HL-60/S4 treated with retinoic acid at 250 ng/mL for 4 days and 3 days (cell line): ENCODE results near the gene OST4.

Experiments used
- in situ Hi-C: fragments of 300-500 bp; cut with MboI; formaldehyde crosslinking; loops from 2 replicates; pipeline ENCODE4 v1.7.0; 2022; ENCODE audit warnings: low sequenced_read_pairs

The OST4 gene

GRCh38 chr2:27094353-27094984 lies 23.0 kb upstream of the OST4 start:
- in situ Hi-C loops = no loop called here

- in situ Hi-C loops = no loop called here
Observed at GRCh38 chr2:27093430-27094352, 22.2 kb upstream of the OST4 start.

DNA sequence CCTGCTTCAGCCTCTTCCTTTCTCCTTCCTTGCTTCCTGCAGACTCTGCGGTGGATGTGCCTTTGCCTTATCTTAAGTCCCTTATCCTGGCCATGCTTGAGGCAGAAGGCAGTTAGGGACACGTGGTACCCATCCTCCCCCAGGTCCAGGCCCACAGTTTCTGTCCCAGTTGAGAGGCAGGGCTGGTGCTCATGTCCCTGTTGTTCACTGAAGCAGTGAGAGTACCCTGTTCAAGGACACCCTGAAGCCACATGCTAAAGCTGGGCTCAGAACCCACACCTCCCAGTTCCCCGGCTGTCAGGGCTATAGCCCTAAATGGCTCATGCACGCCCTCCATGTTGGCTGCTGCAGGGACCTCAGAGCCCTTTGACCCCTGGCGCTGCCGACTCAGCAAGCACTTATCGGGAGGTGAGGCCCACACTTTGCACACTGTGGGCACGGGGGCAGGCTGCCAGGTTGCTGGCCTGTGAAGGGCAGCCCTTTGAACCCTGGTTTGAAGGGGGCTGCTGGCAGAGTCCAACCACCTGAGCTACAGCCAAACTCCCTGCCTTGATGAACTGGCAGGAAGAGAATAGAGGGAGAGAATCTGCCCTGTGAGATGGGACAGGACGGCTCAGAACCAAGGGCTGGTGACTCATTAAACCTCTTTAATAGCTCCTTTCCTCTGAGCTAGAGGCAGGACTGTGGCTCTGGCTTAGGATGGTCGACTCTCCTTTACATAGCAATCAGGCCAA lies 21.4 kb upstream of the OST4 start:
- in situ Hi-C loops = no loop called here

- in situ Hi-C loops = no loop called here
Observed at GRCh38 chr2:27091746-27092695, 20.6 kb upstream of the OST4 start.

DNA sequence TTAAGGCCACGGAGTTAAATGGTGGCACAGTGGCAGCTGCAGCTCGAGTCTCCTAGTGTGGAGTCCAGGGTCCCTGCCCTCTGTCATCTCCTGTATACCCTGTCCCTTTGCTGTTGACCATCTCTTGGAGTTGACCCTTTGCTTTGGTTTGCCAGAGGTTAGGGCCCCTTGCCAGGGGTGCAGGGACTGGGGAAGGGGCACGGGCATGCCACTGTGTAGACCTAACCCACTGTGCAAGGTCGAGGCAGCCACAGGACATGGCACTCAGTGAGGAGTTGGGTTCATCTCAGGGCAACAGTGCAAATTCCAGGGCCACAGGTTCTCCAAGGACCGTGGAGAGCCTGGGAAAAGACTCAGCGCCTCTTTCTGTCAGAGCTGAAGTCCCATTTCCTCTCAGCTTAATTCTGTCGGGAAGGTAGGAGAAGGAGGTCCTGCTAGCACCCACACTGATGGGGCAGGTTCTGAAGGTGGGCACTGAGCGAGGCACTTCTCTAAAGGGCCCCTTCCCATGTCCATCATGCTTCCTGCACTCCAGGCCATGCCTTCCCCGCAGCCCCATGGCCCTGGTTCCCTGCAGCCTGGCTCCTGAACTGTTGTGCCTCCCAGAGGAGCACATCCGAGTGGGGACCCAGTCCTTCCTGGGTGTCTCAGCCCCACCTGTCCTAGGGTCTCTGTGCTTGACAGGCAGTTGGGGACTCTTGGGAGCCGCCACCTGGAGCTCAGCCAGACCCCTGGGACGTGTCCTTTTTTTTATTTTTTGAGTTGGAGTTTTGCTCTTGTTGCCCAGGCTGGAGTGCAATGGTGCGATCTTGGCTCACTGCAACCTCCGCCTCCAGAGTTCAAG lies 17.9 kb upstream of the OST4 start:
- in situ Hi-C loops = no loop called here

GRCh38 chr2:27088634-27089033 lies 17.2 kb upstream of the OST4 start:
- in situ Hi-C loops = no loop called here

GRCh38 chr2:27087823-27088410 lies 16.5 kb upstream of the OST4 start:
- in situ Hi-C loops = no loop called here

DNA sequence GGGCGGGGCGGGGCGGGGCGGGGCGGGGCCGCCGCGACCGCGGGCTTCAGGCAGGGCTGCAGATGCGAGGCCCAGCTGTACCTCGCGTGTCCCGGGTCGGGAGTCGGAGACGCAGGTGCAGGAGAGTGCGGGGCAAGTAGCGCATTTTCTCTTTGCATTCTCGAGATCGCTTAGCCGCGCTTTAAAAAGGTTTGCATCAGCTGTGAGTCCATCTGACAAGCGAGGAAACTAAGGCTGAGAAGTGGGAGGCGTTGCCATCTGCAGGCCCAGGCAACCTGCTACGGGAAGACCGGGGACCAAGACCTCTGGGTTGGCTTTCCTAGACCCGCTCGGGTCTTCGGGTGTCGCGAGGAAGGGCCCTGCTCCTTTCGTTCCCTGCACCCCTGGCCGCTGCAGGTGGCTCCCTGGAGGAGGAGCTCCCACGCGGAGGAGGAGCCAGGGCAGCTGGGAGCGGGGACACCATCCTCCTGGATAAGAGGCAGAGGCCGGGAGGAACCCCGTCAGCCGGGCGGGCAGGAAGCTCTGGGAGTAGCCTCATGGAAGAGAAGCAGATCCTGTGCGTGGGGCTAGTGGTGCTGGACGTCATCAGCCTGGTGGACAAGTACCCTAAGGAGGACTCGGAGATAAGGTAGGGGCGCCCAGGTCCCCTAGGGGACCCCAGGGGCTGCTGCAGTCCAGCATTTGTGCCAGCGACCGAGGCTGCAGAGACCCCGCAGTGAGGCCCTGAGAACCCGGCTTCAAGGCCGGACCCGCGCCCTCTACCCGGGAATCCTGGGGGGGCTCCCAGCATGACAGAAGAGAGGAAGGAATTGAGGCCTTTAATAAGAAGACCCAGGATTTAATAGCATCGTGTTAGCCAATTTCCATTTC lies 15.5 kb upstream of the OST4 start, which contains the start of gene KHK:
Gene KHK (plus strand): TSS at position 49 of the 870 bp plus-strand sequence. CDS start 488 bp downstream, at position 537.
- in situ Hi-C loops = no loop called here

- in situ Hi-C loops = no loop called here
Observed at GRCh38 chr2:27086090-27086723, 14.8 kb upstream of the OST4 start.

- in situ Hi-C loops = no loop called here
Observed at GRCh38 chr2:27085673-27086089, 14.2 kb upstream of the OST4 start.

DNA sequence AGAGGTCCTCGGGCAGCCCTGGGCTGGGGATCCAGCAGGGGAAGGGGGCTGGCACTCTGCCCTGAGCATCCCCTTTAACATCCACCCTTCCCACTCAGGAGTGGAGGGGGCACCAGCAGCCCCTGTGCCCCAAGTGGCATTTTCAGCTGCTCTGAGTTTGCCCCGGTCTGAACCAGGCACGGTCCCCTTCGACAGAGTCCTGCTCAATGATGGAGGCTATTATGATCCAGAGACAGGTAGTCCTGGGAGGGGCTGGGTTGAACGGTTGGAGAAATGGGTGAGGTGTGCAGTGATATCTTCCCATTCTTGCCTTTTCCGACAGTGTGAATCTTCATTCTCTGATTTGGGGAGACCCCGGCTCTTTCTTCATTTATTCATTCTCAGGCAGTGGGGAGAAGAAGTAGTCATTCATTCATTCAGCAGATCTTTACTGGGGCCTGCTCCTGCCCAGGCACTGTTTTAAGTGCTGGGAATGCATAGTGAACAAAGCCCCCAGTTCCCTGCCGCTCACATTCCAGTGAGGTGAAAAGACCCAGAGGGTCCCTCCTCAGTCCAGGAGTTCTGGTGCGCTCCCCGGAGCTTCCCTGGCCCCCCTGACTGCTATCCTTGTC lies 13.7 kb upstream of the OST4 start:
- in situ Hi-C loops = no loop called here

DNA sequence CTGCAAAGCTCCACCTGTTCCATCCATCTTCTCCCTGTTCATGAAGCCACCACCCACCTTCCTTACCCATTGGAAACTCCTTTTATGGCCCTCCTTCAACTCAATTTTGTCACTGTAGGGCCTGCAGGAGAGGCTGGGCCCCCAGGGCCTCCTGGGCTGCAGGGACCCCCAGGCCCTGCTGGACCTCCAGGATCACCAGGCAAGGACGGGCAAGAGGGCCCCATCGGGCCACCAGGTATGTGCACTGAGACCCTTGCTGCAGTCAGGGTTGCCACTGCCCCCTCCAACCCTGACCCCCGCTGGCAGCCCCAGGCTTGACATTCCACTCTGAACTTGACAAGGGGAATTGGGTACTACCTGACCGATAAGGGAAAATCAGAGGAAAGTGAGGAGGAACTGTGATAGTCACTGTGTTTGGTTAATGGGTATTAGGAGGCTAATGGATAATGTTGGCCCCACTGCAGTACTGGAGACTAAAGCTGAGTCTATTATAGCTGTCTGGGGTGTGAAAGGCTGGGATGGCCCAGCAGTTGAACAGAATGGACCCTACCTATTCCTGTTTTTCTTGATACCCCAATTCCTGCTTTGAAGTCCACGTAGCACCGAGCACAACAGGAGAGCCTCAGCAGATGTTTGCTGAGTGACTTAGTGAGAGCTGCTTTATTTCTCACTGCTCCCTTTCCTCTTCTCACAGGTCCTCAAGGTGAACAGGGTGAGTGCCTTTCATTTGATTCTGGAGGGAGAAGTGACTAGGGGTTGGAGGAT lies 13.0 kb upstream of the OST4 start:
- in situ Hi-C loops = no loop called here

DNA sequence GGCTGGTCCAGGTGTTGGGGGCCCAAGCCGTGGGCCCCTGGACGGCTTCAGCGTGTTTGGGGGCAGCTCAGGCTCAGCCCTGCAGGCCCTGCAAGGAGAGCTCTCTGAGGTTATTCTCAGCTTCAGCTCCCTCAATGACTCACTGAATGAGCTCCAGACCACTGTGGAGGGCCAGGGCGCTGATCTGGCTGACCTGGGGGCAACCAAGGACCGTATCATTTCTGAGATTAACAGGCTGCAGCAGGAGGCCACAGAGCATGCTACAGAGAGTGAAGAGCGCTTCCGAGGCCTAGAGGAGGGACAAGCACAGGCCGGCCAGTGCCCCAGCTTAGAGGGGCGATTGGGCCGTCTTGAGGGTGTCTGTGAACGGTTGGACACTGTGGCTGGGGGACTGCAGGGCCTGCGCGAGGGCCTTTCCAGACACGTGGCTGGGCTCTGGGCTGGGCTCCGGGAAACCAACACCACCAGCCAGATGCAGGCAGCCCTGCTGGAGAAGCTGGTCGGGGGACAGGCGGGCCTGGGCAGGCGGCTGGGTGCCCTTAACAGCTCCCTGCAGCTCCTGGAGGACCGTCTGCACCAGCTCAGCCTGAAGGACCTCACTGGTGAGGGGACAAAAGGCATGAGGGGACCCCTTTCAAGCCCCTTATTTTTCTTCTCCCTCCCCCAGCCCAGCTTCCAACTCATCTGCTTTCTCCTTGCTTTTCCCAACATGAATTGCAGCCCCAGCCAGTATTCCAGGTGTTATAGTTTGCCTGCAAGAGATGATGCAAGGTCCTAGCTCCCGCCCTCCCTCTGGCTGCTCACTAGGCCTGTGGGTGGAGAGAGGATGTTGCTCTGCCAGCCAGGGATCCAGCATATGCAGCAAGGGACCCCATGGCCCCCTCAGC lies 12.2 kb upstream of the OST4 start:
- in situ Hi-C loops = no loop called here

- in situ Hi-C loops = no loop called here
Observed at GRCh38 chr2:27082773-27083409, 11.4 kb upstream of the OST4 start.
